ENCODE measurements around the gene VPS35L. TPM values are rescaled to one million over a fixed set of nuclear protein-coding genes. Genes with fewer than 3 reads are reported as not detected.
A peak's percentile ranks its signal among the peaks of the same experiment; 100 is the strongest.

VPS35L gene
- total and polyA plus RNA-seq, 2 of the 13 experiments (the other 11 are each of a cell fraction or from before 2014, with no cell fraction given) = 1.4 to 1.6 TPM

DNA sequence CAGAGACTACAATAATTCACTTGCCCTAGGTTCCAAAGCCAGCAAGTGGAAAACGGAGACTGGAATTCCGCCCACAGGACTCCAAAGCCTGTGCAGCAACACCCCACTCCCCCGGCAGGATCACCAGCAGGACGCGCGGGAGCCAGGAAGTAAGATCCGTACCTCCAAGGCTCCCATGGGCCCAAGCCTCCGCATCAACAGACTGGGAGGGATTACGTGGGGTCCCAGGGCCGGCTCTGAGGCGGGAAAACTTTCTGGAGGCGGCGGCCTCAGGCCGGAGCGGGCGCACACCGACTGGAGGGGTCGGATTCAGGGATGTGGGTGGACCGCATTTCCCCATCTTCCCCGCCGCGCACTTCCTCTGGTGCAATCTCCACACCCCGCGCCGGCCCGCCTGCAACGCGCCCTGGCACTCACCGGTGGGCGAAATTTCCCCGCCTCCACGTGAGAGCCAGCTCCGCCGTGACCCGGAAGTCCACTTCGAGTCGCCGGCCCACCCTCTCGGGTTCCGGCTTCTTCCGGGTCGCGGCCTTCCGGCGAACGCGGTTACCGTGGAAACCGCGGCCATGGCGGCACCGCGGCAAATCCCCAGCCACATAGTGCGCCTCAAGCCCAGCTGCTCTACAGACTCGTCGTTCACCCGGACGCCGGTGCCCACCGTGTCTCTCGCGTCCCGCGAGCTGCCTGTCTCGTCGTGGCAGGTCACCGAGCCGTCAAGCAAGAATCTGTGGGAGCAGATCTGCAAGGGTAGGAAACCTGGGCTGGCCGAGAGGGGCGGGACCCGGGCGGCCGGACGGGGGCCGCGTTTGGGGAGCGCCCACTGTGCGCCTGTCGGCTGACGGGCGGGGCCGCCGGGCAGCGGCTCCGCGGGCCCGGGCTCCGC, 162.5 kb downstream of the VPS35L start, which contains the start of the genes IQCK and KNOP1 (continued):
- TF ChIP-seq ZNF615 (CRISPR knock-in tag; IDR thresholded peaks at IDR 0.05; ENCODE audit: borderline replicate concordance) = no peak
- peak; percentile 84 for TF ChIP-seq ELF3 (CRISPR knock-in tag; IDR thresholded peaks at IDR 0.05)
- peak; percentile 92 for TF ChIP-seq KDM5A (IDR thresholded peaks at IDR 0.05; ENCODE audit: borderline replicate concordance, low read length)
- TF ChIP-seq GPBP1L1 (CRISPR knock-in tag; IDR thresholded peaks at IDR 0.05) = no peak
- TF ChIP-seq PBX3 (CRISPR knock-in tag; IDR thresholded peaks at IDR 0.05; ENCODE audit: borderline replicate concordance) = peak; percentile 59; the same call in 1 of the 2 replicates
- TF ChIP-seq SRSF9 (IDR thresholded peaks at IDR 0.05; ENCODE audit: borderline replicate concordance, insufficient read depth, low read depth, low read length, poor library complexity, severe bottlenecking) = no peak
- TF ChIP-seq NFE2L2 (IDR thresholded peaks at IDR 0.05; ENCODE audit: low read length) = no peak
- peak; percentile 67; the same call in 1 of the 2 replicates for TF ChIP-seq DPF2 (CRISPR knock-in tag; IDR thresholded peaks at IDR 0.05; ENCODE audit: borderline replicate concordance, low read depth)
- TF ChIP-seq, protein P1, sequence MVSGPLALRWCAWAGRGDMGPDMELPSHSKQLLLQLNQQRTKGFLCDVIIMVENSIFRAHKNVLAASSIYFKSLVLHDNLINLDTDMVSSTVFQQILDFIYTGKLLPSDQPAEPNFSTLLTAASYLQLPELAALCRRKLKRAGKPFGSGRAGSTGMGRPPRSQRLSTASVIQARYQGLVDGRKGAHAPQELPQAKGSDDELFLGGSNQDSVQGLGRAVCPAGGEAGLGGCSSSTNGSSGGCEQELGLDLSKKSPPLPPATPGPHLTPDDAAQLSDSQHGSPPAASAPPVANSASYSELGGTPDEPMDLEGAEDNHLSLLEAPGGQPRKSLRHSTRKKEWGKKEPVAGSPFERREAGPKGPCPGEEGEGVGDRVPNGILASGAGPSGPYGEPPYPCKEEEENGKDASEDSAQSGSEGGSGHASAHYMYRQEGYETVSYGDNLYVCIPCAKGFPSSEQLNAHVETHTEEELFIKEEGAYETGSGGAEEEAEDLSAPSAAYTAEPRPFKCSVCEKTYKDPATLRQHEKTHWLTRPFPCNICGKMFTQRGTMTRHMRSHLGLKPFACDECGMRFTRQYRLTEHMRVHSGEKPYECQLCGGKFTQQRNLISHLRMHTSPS (CRISPR knock-in tag; IDR thresholded peaks at IDR 0.05; ENCODE audit: low read depth) = peak; percentile 93
- peak; percentile 62; the same call in 1 of the 2 replicates for TF ChIP-seq ZSCAN25 (CRISPR knock-in tag; IDR thresholded peaks at IDR 0.05)
- no peak for TF ChIP-seq CC2D1A (CRISPR knock-in tag; IDR thresholded peaks at IDR 0.05)
- no peak for TF ChIP-seq EHMT2 (IDR thresholded peaks at IDR 0.05; ENCODE audit: borderline replicate concordance, low read depth, low read length)
- TF ChIP-seq SIN3A (IDR thresholded peaks at IDR 0.05; ENCODE audit: borderline replicate concordance, low read depth, low read length) = peak; percentile 96
- TF ChIP-seq, protein P2, sequence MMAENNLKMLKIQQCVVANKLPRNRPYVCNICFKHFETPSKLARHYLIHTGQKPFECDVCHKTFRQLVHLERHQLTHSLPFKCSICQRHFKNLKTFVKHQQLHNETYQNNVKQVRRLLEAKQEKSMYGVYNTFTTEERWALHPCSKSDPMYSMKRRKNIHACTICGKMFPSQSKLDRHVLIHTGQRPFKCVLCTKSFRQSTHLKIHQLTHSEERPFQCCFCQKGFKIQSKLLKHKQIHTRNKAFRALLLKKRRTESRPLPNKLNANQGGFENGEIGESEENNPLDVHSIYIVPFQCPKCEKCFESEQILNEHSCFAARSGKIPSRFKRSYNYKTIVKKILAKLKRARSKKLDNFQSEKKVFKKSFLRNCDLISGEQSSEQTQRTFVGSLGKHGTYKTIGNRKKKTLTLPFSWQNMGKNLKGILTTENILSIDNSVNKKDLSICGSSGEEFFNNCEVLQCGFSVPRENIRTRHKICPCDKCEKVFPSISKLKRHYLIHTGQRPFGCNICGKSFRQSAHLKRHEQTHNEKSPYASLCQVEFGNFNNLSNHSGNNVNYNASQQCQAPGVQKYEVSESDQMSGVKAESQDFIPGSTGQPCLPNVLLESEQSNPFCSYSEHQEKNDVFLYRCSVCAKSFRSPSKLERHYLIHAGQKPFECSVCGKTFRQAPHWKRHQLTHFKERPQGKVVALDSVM (CRISPR knock-in tag; IDR thresholded peaks at IDR 0.05) = no peak
- TF ChIP-seq ZNF276 (CRISPR knock-in tag; IDR thresholded peaks at IDR 0.05; ENCODE audit: low read depth) = peak; percentile 94
- peak; percentile 23; the same call in 1 of the 2 replicates for TF ChIP-seq MEIS2 (CRISPR knock-in tag; IDR thresholded peaks at IDR 0.05)
- TF ChIP-seq ZFP37 (CRISPR knock-in tag; IDR thresholded peaks at IDR 0.05; ENCODE audit: borderline replicate concordance) = no peak

Measured in HepG2 (cell line).